ENCODE data around the gene BET1. TPM values are rescaled to one million over a fixed set of nuclear protein-coding genes. Genes with fewer than 3 reads are reported as not detected.
A peak's percentile ranks its signal among the peaks of the same experiment; 100 is the strongest.

Gene BET1
- total RNA-seq, 4 donors from 2014 or later = 7.0 to 11.0 (median 9.2) TPM

- DNase-seq (no peak), ATAC-seq (no peak)
- H3K27ac ChIP-seq = no peak overlapping the region
- intact Hi-C loops (cut with DNase I; ENCODE audit: low total_unique reads) = no loop called here
- no peaks in the 10 kb centered on the region for H3K36me3 ChIP-seq
- TF ChIP-seq POLR2A (IDR thresholded peaks at IDR 0.05) (no peak), CTCF (IDR thresholded peaks at IDR 0.05 in 4 of 5, conservative IDR thresholded peaks at IDR 0.05 in 1 of 5) (no peak)
- no peak overlapping the region for H3K4me3 ChIP-seq
- no peaks in the 10 kb centered on the region for H3K27me3 ChIP-seq
- H3K4me1 ChIP-seq = no peaks in the 10 kb centered on the region
- in situ Hi-C loops (cut with MboI; ENCODE audit: low sequenced_read_pairs in 4 of 4) = loop anchor here in 1 of 4 donors (25.0 kb wide), 1 partner anchor 775 kb away; the partner anchor contains the start of genes HEPACAM2 and VPS50
- H3K9me3 ChIP-seq = no peaks in the 10 kb centered on the region
Observed at GRCh38 chr7:94011714-94012353, 7.7 kb upstream of the BET1 start.

GRCh38 chr7:94008537-94008936, 4.4 kb upstream of the BET1 start:
- intact Hi-C loops (cut with DNase I; ENCODE audit: low total_unique reads) = no loop called here

GRCh38 chr7:94005753-94006152, 1.6 kb upstream of the BET1 start:
- TF ChIP-seq POLR2A (IDR thresholded peaks at IDR 0.05) (no peak), CTCF (IDR thresholded peaks at IDR 0.05 in 4 of 5, conservative IDR thresholded peaks at IDR 0.05 in 1 of 5) (no peak)
- intact Hi-C loops (cut with DNase I; ENCODE audit: low total_unique reads) = loop anchor here (2.0 kb wide), 1 partner anchor 83 kb away; no protein-coding TSS in a partner anchor

More at GRCh38 chr7:94008537-94008936, 4.4 kb upstream of the BET1 start:
- no peaks in the 10 kb centered on the region for H3K27me3 ChIP-seq
- no peak overlapping the region for H3K27ac ChIP-seq
- H3K36me3 ChIP-seq = no peaks in the 10 kb centered on the region
- in situ Hi-C loops (cut with MboI; ENCODE audit: low sequenced_read_pairs in 4 of 4) = loop anchor here in 2 of 4 donors (10.0 to 25.0 kb wide), 2 partner anchors 74 to 771 kb away; partner anchors contain the start of genes HEPACAM2 (in 1 of the 2) and VPS50 (in 1 of the 2)
- no peaks in the 10 kb centered on the region for H3K9me3 ChIP-seq
- no peak overlapping the region for H3K4me3 ChIP-seq
- ATAC-seq (no peak), DNase-seq (no peak)
- H3K4me1 ChIP-seq = no peaks in the 10 kb centered on the region
- TF ChIP-seq POLR2A (IDR thresholded peaks at IDR 0.05) (no peak), CTCF (IDR thresholded peaks at IDR 0.05 in 4 of 5, conservative IDR thresholded peaks at IDR 0.05 in 1 of 5) (no peak)

GRCh38 chr7:94003446-94004023, 620 bp downstream of the BET1 start:
- intact Hi-C loops (cut with DNase I; ENCODE audit: low total_unique reads) = loop anchor here (2.0 kb wide), 1 partner anchor 81 kb away; no protein-coding TSS in a partner anchor
- no peak for DNase-seq
- H3K27me3 ChIP-seq = no peaks in the 10 kb centered on the region
- no peak for TF ChIP-seq POLR2A (IDR thresholded peaks at IDR 0.05)
- TF ChIP-seq CTCF (IDR thresholded peaks at IDR 0.05 in 4 of 5, conservative IDR thresholded peaks at IDR 0.05 in 1 of 5) = no peak
- peak overlapping the region; percentile 81 to 94 (median 90) for H3K4me3 ChIP-seq
- peaks cover 0 to 3% of the 10 kb centered on the region in 2 donors for H3K36me3 ChIP-seq
- ATAC-seq = peak; percentile 23 to 47
- peak overlapping the region; percentile 86 to 91 (median 88) for H3K27ac ChIP-seq
- peaks cover 16 to 20% of the 10 kb centered on the region in 2 donors for H3K4me1 ChIP-seq
- H3K9me3 ChIP-seq = no peaks in the 10 kb centered on the region
- in situ Hi-C loops (cut with MboI; ENCODE audit: low sequenced_read_pairs in 4 of 4) = loop anchor here in 2 of 4 donors (10.0 to 25.0 kb wide), 2 partner anchors 69 to 766 kb away; partner anchors contain the start of genes HEPACAM2 (in 1 of the 2) and VPS50 (in 1 of the 2)

More at GRCh38 chr7:94005753-94006152, 1.6 kb upstream of the BET1 start:
- ATAC-seq (no peak), DNase-seq (no peak)
- H3K9me3 ChIP-seq = no peaks in the 10 kb centered on the region
- no peaks in the 10 kb centered on the region for H3K27me3 ChIP-seq
- no peak overlapping the region for H3K27ac ChIP-seq
- no peak overlapping the region for H3K4me3 ChIP-seq
- H3K36me3 ChIP-seq = no peaks in the 10 kb centered on the region
- in situ Hi-C loops (cut with MboI; ENCODE audit: low sequenced_read_pairs in 4 of 4) = loop anchor here in 2 of 4 donors (10.0 to 25.0 kb wide), 2 partner anchors 71 to 768 kb away; partner anchors contain the start of genes HEPACAM2 (in 1 of the 2) and VPS50 (in 1 of the 2)
- H3K4me1 ChIP-seq = peaks cover 16 to 20% of the 10 kb centered on the region in 2 donors

All from gastrocnemius medialis (tissue), 4 donors.